Measurements from ENCODE around the gene USP15. TPM values are rescaled to one million over a fixed set of nuclear protein-coding genes. Genes with fewer than 3 reads are reported as not detected.

USP15 gene
- total RNA-seq, 4 donors from 2014 or later: 70.8 to 99.4 (median 77.9) TPM

- H3K36me3 ChIP-seq: no peaks in the 10 kb centered on the region
- no peak for DNase-seq (ENCODE audit: low spot score in 2 of 2)
- WGBS, 2 donors: 93 to 94% methylated on average over 4 of the region's 4 CpGs
- H3K27me3 ChIP-seq: no peaks in the 10 kb centered on the region
- H3K9me3 ChIP-seq: no peaks in the 10 kb centered on the region
- no peak overlapping the region for H3K4me3 ChIP-seq
- H3K4me1 ChIP-seq: peaks cover 0 to 89% (median 30%) of the 10 kb centered on the region in 4 donors
- no peak overlapping the region for H3K27ac ChIP-seq
- no peak for TF ChIP-seq POLR2A (IDR thresholded peaks at IDR 0.05)
- no peak for TF ChIP-seq CTCF (IDR thresholded peaks at IDR 0.05)
Observed at GRCh38 chr12:62265511-62265910, 5.3 kb downstream of the USP15 start.

- Histone ChIP-seq H3K4me3 (no peak overlapping the region), H3K9me3 (no peaks in the 10 kb centered on the region), H3K27me3 (no peaks in the 10 kb centered on the region), H3K4me1 (peaks cover 0 to 93% (median 21%) of the 10 kb centered on the region in 4 donors), H3K27ac (no peak overlapping the region), H3K36me3 (no peaks in the 10 kb centered on the region)
- DNase-seq (ENCODE audit: low spot score in 2 of 2): no peak
- 60 to 72% methylated on average over 2 of the region's 2 CpGs for WGBS, 2 donors
- TF ChIP-seq POLR2A (IDR thresholded peaks at IDR 0.05) (no peak), CTCF (IDR thresholded peaks at IDR 0.05) (no peak), EP300 (IDR thresholded peaks at IDR 0.05) (no peak)
Observed at GRCh38 chr12:62267026-62267425, 6.8 kb downstream of the USP15 start.

GRCh38 chr12:62267480-62267879 is 7.3 kb downstream of the USP15 start:
- TF ChIP-seq CTCF (IDR thresholded peaks at IDR 0.05) (no peak), POLR2A (IDR thresholded peaks at IDR 0.05) (no peak), EP300 (IDR thresholded peaks at IDR 0.05) (no peak)
- no peaks in the 10 kb centered on the region for H3K9me3 ChIP-seq
- no peaks in the 10 kb centered on the region for H3K27me3 ChIP-seq
- H3K4me3 ChIP-seq: no peak overlapping the region
- DNase-seq (ENCODE audit: low spot score in 2 of 2): no peak
- no peak overlapping the region for H3K27ac ChIP-seq
- H3K36me3 ChIP-seq: no peaks in the 10 kb centered on the region
- H3K4me1 ChIP-seq: peaks cover 0 to 92% (median 18%) of the 10 kb centered on the region in 4 donors
- 41 to 43% methylated on average over 1 of the region's 1 CpG for WGBS, 2 donors

GRCh38 chr12:62268956-62269355 is 8.8 kb downstream of the USP15 start:
- H3K36me3 ChIP-seq: no peaks in the 10 kb centered on the region
- H3K27me3 ChIP-seq: no peaks in the 10 kb centered on the region
- no peak overlapping the region for H3K4me3 ChIP-seq
- H3K9me3 ChIP-seq: no peaks in the 10 kb centered on the region
- peaks cover 0 to 92% (median 13%) of the 10 kb centered on the region in 4 donors for H3K4me1 ChIP-seq
- H3K27ac ChIP-seq: no peak overlapping the region
- WGBS, 2 donors: 86 to 88% methylated on average over 3 of the region's 3 CpGs
- DNase-seq (ENCODE audit: low spot score in 2 of 2): no peak
- TF ChIP-seq POLR2A (IDR thresholded peaks at IDR 0.05) (no peak), CTCF (IDR thresholded peaks at IDR 0.05) (no peak), EP300 (IDR thresholded peaks at IDR 0.05) (no peak)

- Histone ChIP-seq H3K4me1 (peaks cover 0 to 91% (median 11%) of the 10 kb centered on the region in 4 donors), H3K4me3 (no peak overlapping the region), H3K27me3 (no peaks in the 10 kb centered on the region), H3K9me3 (no peaks in the 10 kb centered on the region), H3K36me3 (no peaks in the 10 kb centered on the region), H3K27ac (no peak overlapping the region)
- no peak for TF ChIP-seq CTCF (IDR thresholded peaks at IDR 0.05)
- no peak for TF ChIP-seq EP300 (IDR thresholded peaks at IDR 0.05)
- no peak for TF ChIP-seq POLR2A (IDR thresholded peaks at IDR 0.05)
- 83 to 90% methylated on average over 3 of the region's 3 CpGs for WGBS, 2 donors
- no peak for DNase-seq (ENCODE audit: low spot score in 2 of 2)
Observed at GRCh38 chr12:62269464-62270228, 9.4 kb downstream of the USP15 start.

Data from tibial nerve (tissue), 4 donors.